ENCODE results near the gene MTMR10.

The MTMR10 gene

GRCh38 chr15:30940359-30940758 lies 51.1 kb downstream of the MTMR10 start:
- DNase-seq = no peak
- H3K36me3 ChIP-seq (ENCODE audit: insufficient read depth, low read length) = peaks cover 80% of the 10 kb centered on the region
- no peaks in the 10 kb centered on the region for H3K4me1 ChIP-seq (ENCODE audit: insufficient read depth, low read length)
- H2AFZ ChIP-seq (ENCODE audit: low read depth, low read length) = no peak overlapping the region
- no peak overlapping the region for H3K9ac ChIP-seq (ENCODE audit: low read depth, low read length)
- no peak overlapping the region for H3K4me2 ChIP-seq (ENCODE audit: insufficient read depth, low read length)
- H3K4me3 ChIP-seq (ENCODE audit: low read depth in 1 of 2, low read length in 2 of 2) = no peak overlapping the region
- no peaks in the 10 kb centered on the region for H3K9me3 ChIP-seq (ENCODE audit: insufficient read depth, low read length, severe bottlenecking)
- ATAC-seq (ENCODE audit: insufficient read depth, low read depth) = no peak
- TF ChIP-seq CTCF (IDR thresholded peaks at IDR 0.05; ENCODE audit: borderline replicate concordance, extremely low read depth, low read length, poor library complexity, severe bottlenecking) (no peak), EZH2 (IDR thresholded peaks at IDR 0.05; ENCODE audit: borderline replicate concordance, low read depth, low read length, severe bottlenecking) (no peak)
- H3K79me2 ChIP-seq (ENCODE audit: insufficient read depth, low read length) = no peaks in the 10 kb centered on the region
- H3K27me3 ChIP-seq (ENCODE audit: insufficient read depth, low read length, poor library complexity) = no peaks in the 10 kb centered on the region
- no peak overlapping the region for H3K27ac ChIP-seq (ENCODE audit: low read length)
- H4K20me1 ChIP-seq (ENCODE audit: insufficient read depth, low read length) = no peaks in the 10 kb centered on the region

- Histone ChIP-seq H3K4me3 (ENCODE audit: low read depth in 1 of 2, low read length in 2 of 2) (no peak overlapping the region), H2AFZ (ENCODE audit: low read depth, low read length) (no peak overlapping the region), H3K79me2 (ENCODE audit: insufficient read depth, low read length) (no peaks in the 10 kb centered on the region), H3K27me3 (ENCODE audit: insufficient read depth, low read length, poor library complexity) (no peaks in the 10 kb centered on the region), H3K4me2 (ENCODE audit: insufficient read depth, low read length) (no peak overlapping the region), H3K27ac (ENCODE audit: low read length) (no peak overlapping the region), H3K9me3 (ENCODE audit: insufficient read depth, low read length, severe bottlenecking) (no peaks in the 10 kb centered on the region), H3K4me1 (ENCODE audit: insufficient read depth, low read length) (no peaks in the 10 kb centered on the region), H4K20me1 (ENCODE audit: insufficient read depth, low read length) (no peaks in the 10 kb centered on the region), H3K36me3 (ENCODE audit: insufficient read depth, low read length) (peaks cover 85% of the 10 kb centered on the region), H3K9ac (ENCODE audit: low read depth, low read length) (no peak overlapping the region)
- no peak for TF ChIP-seq EZH2 (IDR thresholded peaks at IDR 0.05; ENCODE audit: borderline replicate concordance, low read depth, low read length, severe bottlenecking)
- ATAC-seq (ENCODE audit: insufficient read depth, low read depth) (no peak), DNase-seq (no peak)
These were observed 52.3 kb downstream of the MTMR10 start for GRCh38 chr15:30939161-30939560.

GRCh38 chr15:30933293-30933692 lies 58.1 kb downstream of the MTMR10 start:
- no peaks in the 10 kb centered on the region for H3K9me3 ChIP-seq (ENCODE audit: insufficient read depth, low read length, severe bottlenecking)
- no peak overlapping the region for H3K27ac ChIP-seq (ENCODE audit: low read length)
- no peak overlapping the region for H3K4me2 ChIP-seq (ENCODE audit: insufficient read depth, low read length)
- ATAC-seq (ENCODE audit: insufficient read depth, low read depth) (no peak), DNase-seq (no peak)
- H3K79me2 ChIP-seq (ENCODE audit: insufficient read depth, low read length) = no peaks in the 10 kb centered on the region
- TF ChIP-seq CTCF (IDR thresholded peaks at IDR 0.05; ENCODE audit: borderline replicate concordance, extremely low read depth, low read length, poor library complexity, severe bottlenecking) = no peak
- TF ChIP-seq EZH2 (IDR thresholded peaks at IDR 0.05; ENCODE audit: borderline replicate concordance, low read depth, low read length, severe bottlenecking) = no peak
- H3K4me3 ChIP-seq (ENCODE audit: low read depth in 1 of 2, low read length in 2 of 2) = no peak overlapping the region
- H3K4me1 ChIP-seq (ENCODE audit: insufficient read depth, low read length) = no peaks in the 10 kb centered on the region
- H2AFZ ChIP-seq (ENCODE audit: low read depth, low read length) = no peak overlapping the region
- H3K27me3 ChIP-seq (ENCODE audit: insufficient read depth, low read length, poor library complexity) = no peaks in the 10 kb centered on the region
- peaks cover 74% of the 10 kb centered on the region for H3K36me3 ChIP-seq (ENCODE audit: insufficient read depth, low read length)
- no peaks in the 10 kb centered on the region for H4K20me1 ChIP-seq (ENCODE audit: insufficient read depth, low read length)
- H3K9ac ChIP-seq (ENCODE audit: low read depth, low read length) = no peak overlapping the region

GRCh38 chr15:30930422-30930821 lies 61.0 kb downstream of the MTMR10 start:
- ATAC-seq (ENCODE audit: insufficient read depth, low read depth) = no peak
- H3K36me3 ChIP-seq (ENCODE audit: insufficient read depth, low read length) = peaks cover 80% of the 10 kb centered on the region

More at GRCh38 chr15:30930422-30930821, 61.0 kb downstream of the MTMR10 start:
- Histone ChIP-seq H4K20me1 (ENCODE audit: insufficient read depth, low read length) (no peaks in the 10 kb centered on the region), H3K4me1 (ENCODE audit: insufficient read depth, low read length) (no peaks in the 10 kb centered on the region), H3K79me2 (ENCODE audit: insufficient read depth, low read length) (no peaks in the 10 kb centered on the region), H3K4me2 (ENCODE audit: insufficient read depth, low read length) (no peak overlapping the region), H3K27me3 (ENCODE audit: insufficient read depth, low read length, poor library complexity) (no peaks in the 10 kb centered on the region), H2AFZ (ENCODE audit: low read depth, low read length) (no peak overlapping the region), H3K9me3 (ENCODE audit: insufficient read depth, low read length, severe bottlenecking) (no peaks in the 10 kb centered on the region), H3K9ac (ENCODE audit: low read depth, low read length) (no peak overlapping the region), H3K4me3 (ENCODE audit: low read depth in 1 of 2, low read length in 2 of 2) (no peak overlapping the region), H3K27ac (ENCODE audit: low read length) (no peak overlapping the region)
- no peak for DNase-seq
- TF ChIP-seq CTCF (IDR thresholded peaks at IDR 0.05; ENCODE audit: borderline replicate concordance, extremely low read depth, low read length, poor library complexity, severe bottlenecking) = no peak
- TF ChIP-seq EZH2 (IDR thresholded peaks at IDR 0.05; ENCODE audit: borderline replicate concordance, low read depth, low read length, severe bottlenecking) = no peak

All from DND-41 (cell line).